ENCODE measurements around the gene CDH23. TPM values are rescaled to one million over a fixed set of nuclear protein-coding genes. Genes with fewer than 3 reads are reported as not detected.

The CDH23 gene
- total and polyA plus RNA-seq, 10 of the 15 experiments (the other 5 are each of a cell fraction or from before 2014, with no cell fraction given), result 0.09 to 0.40 (median 0.15) TPM; not detected in 1

- TF ChIP-seq MLLT1 (IDR thresholded peaks at IDR 0.05) (no peak), TARDBP (IDR thresholded peaks at IDR 0.05; ENCODE audit: borderline replicate concordance) (no peak), BRCA1 (IDR thresholded peaks at IDR 0.05; ENCODE audit: low read depth, low read length) (no peak), E2F8 (IDR thresholded peaks at IDR 0.05; ENCODE audit: low read depth, partially characterized antibody) (no peak), USF2 (IDR thresholded peaks at IDR 0.05; ENCODE audit: borderline replicate concordance, low read depth, low read length) (no peak), ATF3 (IDR thresholded peaks at IDR 0.05; ENCODE audit: borderline replicate concordance, extremely low read depth, low read depth, low read length) (no peak), RB1 (IDR thresholded peaks at IDR 0.05; ENCODE audit: borderline replicate concordance) (no peak)
Measured at GRCh38 chr10:71402005-71402404, 5.3 kb downstream of the CDH23 start (continued).

All from GM12878 (cell line).